ENCODE measurements around the gene RPN1. TPM values are rescaled to one million over a fixed set of nuclear protein-coding genes. Genes with fewer than 3 reads are reported as not detected.
"Not testable (repeated sequence)": the region's sequence is repeated elsewhere in the genome, so short reads cannot be mapped to it uniquely, and the experiment has no call there.

The RPN1 gene
- total and polyA plus RNA-seq, 2 of the 8 experiments (the other 6 are each of a cell fraction or from before 2014, with no cell fraction given), result 165 to 211 TPM

DNA sequence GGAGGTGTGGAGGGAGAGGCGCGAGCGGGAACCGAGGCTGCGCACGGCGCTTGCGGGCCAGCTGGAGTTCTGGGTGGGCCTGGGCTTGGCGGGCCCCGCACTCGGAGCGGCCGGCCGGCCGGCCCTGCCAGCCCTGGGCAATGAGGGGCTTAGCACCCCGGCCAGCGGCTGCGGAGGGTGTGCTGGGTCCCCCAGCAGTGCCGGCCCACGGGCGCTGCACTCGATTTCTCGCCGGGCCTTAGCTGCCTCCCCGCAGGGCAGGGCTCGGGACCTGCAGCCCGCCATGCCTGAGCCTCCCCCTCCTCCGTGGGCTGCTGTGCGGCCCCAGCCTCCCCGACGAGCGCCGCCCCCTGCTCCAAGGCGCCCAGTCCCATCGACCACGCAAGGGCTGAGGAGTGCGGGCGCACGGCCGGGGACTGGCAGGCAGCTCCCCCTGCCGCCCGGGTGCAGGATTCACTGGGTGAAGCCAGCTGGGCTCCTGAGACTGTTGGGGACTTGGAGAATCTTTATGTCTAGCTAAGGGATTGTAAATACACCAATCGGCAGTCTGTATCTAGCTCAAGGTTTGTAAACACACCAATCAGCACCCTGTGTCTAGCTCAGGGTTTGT is 2.9 kb upstream of the RPN1 start:
- 0 out of 4 replicates have a peak, but pooled peaks of 1 of the 2 experiments have one; percentile 8 for TF ChIP-seq RAD21 (IDR thresholded peaks at IDR 0.05 in 1 of 2, conservative IDR thresholded peaks at IDR 0.05 in 1 of 2; ENCODE audit: low read depth in 2 of 2, low read length in 2 of 2)
- TF ChIP-seq, protein P1, sequence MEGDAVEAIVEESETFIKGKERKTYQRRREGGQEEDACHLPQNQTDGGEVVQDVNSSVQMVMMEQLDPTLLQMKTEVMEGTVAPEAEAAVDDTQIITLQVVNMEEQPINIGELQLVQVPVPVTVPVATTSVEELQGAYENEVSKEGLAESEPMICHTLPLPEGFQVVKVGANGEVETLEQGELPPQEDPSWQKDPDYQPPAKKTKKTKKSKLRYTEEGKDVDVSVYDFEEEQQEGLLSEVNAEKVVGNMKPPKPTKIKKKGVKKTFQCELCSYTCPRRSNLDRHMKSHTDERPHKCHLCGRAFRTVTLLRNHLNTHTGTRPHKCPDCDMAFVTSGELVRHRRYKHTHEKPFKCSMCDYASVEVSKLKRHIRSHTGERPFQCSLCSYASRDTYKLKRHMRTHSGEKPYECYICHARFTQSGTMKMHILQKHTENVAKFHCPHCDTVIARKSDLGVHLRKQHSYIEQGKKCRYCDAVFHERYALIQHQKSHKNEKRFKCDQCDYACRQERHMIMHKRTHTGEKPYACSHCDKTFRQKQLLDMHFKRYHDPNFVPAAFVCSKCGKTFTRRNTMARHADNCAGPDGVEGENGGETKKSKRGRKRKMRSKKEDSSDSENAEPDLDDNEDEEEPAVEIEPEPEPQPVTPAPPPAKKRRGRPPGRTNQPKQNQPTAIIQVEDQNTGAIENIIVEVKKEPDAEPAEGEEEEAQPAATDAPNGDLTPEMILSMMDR (IDR thresholded peaks at IDR 0.05; ENCODE audit: control extremely low read depth in 1 of 3, insufficient read depth in 1 of 3, low read depth in 1 of 3, low read length in 3 of 3), result peak in 2 of 3 experiments; percentile 11 to 12; a peak in 2 of 4 replicates
- not testable (repeated sequence) for H4K20me1 ChIP-seq (replicated peaks in 1 of 2; ENCODE audit: control insufficient read depth in 1 of 2, insufficient read depth in 2 of 2, low read length in 2 of 2); H2BK120ac ChIP-seq (replicated peaks; ENCODE audit: low read depth, low read length); H3K18ac ChIP-seq (ENCODE audit: extremely low read depth, low read length); H2AK5ac ChIP-seq (ENCODE audit: low read depth, low read length); H4K5ac ChIP-seq (ENCODE audit: insufficient read length, low read depth, low read length); H3K23ac ChIP-seq (ENCODE audit: insufficient read length); H2BK5ac ChIP-seq (ENCODE audit: low read depth, low read length); H4K8ac ChIP-seq (ENCODE audit: extremely low read depth, insufficient read depth, low read length); H3K27ac ChIP-seq (ENCODE audit: low read depth, low read length); H3K79me1 ChIP-seq (ENCODE audit: low read depth, low read length); H3K9me3 ChIP-seq (ENCODE audit: insufficient read depth in 2 of 2, low read depth in 1 of 2, low read length in 1 of 2); H3K56ac ChIP-seq (replicated peaks; ENCODE audit: insufficient read length, low read depth, low read length); H4K91ac ChIP-seq (replicated peaks; ENCODE audit: insufficient read length, low read length); H3K9ac ChIP-seq (replicated peaks in 1 of 4; ENCODE audit: extremely low read depth in 1 of 4, low read depth in 3 of 4, low read length in 3 of 4); H3K14ac ChIP-seq (ENCODE audit: insufficient read length); H2AFZ ChIP-seq (ENCODE audit: low read length); H3K4me2 ChIP-seq (ENCODE audit: insufficient read depth in 1 of 2, low read depth in 2 of 2, low read length in 2 of 2); H3K4me1 ChIP-seq (replicated peaks in 1 of 4; ENCODE audit: control insufficient read depth in 3 of 4, insufficient read depth in 4 of 4, low read length in 3 of 4); H3K27me3 ChIP-seq (replicated peaks in 1 of 4; ENCODE audit: control insufficient read depth in 3 of 4, extremely low read depth in 1 of 4, insufficient read depth in 3 of 4, low read length in 3 of 4); H3K4ac ChIP-seq (replicated peaks; ENCODE audit: insufficient read length, low read depth, low read length); H2BK15ac ChIP-seq (ENCODE audit: low read length); H3K23me2 ChIP-seq (ENCODE audit: low read depth, low read length); H2BK20ac ChIP-seq (ENCODE audit: low read length); FAIRE-seq; H2BK12ac ChIP-seq (ENCODE audit: low read depth, low read length); H3K36me3 ChIP-seq (ENCODE audit: control insufficient read depth in 2 of 4, insufficient read depth in 4 of 4, low read length in 3 of 4)
- Histone ChIP-seq H3K4me3 (ENCODE audit: extremely low read depth in 1 of 4, insufficient read depth in 2 of 4, low read depth in 3 of 4, low read length in 4 of 4) (0 out of 8 replicates have a peak overlapping the region, but pooled peaks of 1 of the 4 experiments have one; percentile 10), H3K79me2 (ENCODE audit: control insufficient read depth in 1 of 2, insufficient read depth in 2 of 2, low read length in 2 of 2) (peaks cover 18 to 21% of the 10 kb centered on the region in 2 experiments)
- ChIA-PET POLR2A (ENCODE audit: partially characterized antibody) (interaction anchor here (1.1 kb wide), 1 partner anchor 29 kb away, joined by 3 read pairs; no protein-coding TSS in a partner anchor), CTCF (ENCODE audit: partially characterized antibody) (interaction anchor here (1.1 to 1.7 kb wide), 6 partner anchors 14 to 80 kb away, joined by 3 to 6 read pairs (median 4); no protein-coding TSS in a partner anchor)
- peak in 1 of 2 experiments; percentile 67 for DNase-seq (ENCODE audit: low read depth in 1 of 2, low spot score in 2 of 2)
- WGBS, 2 experiments (ENCODE audit: extremely low coverage in 1 of 2, insufficient coverage in 1 of 2, insufficient read length in 1 of 2, insufficient replicate concordance in 2 of 2, low coverage in 1 of 2, low lambda C conversion rate in 2 of 2, missing lambda C conversion rate in 1 of 2), result 85% methylated on average over 10 of the region's 43 CpGs; no CpG with 5 or more reads in 1 of the 2 experiments
